D721Med (cell line): ENCODE data around the gene GPR173.

Experiments
- DNase-seq: peaks from one replicate; pipeline ENCODE4 v3.0.0; 2011; ENCODE audit warnings: low spot score; ENCODE audit not compliant: insufficient read length
- FAIRE-seq: peaks from 2 replicates; lab custom pipeline; 2011; peaks lifted over from hg19 to GRCh38; lab: Jason Lieb, UNC
- CTCF ChIP-seq: IDR thresholded peaks from 2 replicates; pipeline ENCODE4 v1.5.1; 2012; ENCODE audit warnings: mild to moderate bottlenecking, control low read depth; ENCODE audit not compliant: insufficient read depth; ENCODE audit errors: missing control alignments

The GPR173 gene

GRCh38 chrX:53088136-53088974, 39.8 kb downstream of the GPR173 start:
- TF ChIP-seq CTCF, result no peak
- FAIRE-seq (no peak), DNase-seq (peak; percentile 62)

GRCh38 chrX:53089224-53089842, 40.7 kb downstream of the GPR173 start:
- DNase-seq (no peak), FAIRE-seq (peak; percentile 94)
- TF ChIP-seq CTCF, result peak; percentile 67

DNA sequence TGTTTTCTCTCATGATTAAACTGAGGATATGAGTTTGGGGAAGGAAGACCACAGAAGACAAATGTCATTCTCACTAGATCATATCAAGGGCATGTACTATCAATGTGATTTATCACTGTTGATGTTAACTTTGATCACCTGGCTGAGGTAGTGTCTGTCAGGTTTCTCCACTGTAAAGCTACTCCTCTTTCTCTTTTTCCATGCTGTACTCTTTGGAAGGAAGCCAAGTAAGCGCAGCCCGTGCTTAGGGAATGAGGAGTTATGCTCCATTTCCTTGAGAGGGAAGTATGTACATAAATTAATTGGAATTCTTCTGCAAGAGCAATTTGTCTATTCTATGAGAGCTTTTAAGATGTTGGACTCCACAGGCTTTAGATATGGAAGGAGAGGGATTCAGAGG, 41.3 kb downstream of the GPR173 start:
- FAIRE-seq (no peak), DNase-seq (no peak)
- TF ChIP-seq CTCF, result no peak

GRCh38 chrX:53091354-53091753, 42.8 kb downstream of the GPR173 start:
- no peak for TF ChIP-seq CTCF
- DNase-seq, result no peak
- no peak for FAIRE-seq

DNA sequence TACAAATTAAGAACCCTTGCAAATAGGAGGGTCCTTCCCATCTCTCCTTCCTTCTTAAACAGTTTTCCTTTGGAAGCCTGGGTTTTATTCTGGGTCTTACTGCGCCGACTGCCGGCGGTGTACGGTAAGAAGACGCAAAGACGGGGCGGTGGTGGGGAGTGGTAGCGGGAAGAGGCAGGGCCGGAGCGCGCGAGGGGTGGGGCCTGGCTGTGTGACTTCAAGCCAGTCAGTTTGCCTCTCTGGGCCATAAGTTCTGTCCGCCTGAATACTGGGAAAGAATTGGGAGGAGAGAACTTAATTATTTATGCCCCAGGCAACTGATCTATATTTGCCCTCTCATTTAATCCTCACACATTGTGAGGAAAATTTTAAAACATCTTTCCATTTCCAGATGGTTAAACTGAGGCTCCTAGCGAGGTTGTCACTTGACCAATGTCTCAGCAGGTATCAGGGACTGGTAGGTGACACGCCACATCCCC, 44.6 kb downstream of the GPR173 start:
- FAIRE-seq (no peak), DNase-seq (peak; percentile 31)
- peak; percentile 54 for TF ChIP-seq CTCF

DNA sequence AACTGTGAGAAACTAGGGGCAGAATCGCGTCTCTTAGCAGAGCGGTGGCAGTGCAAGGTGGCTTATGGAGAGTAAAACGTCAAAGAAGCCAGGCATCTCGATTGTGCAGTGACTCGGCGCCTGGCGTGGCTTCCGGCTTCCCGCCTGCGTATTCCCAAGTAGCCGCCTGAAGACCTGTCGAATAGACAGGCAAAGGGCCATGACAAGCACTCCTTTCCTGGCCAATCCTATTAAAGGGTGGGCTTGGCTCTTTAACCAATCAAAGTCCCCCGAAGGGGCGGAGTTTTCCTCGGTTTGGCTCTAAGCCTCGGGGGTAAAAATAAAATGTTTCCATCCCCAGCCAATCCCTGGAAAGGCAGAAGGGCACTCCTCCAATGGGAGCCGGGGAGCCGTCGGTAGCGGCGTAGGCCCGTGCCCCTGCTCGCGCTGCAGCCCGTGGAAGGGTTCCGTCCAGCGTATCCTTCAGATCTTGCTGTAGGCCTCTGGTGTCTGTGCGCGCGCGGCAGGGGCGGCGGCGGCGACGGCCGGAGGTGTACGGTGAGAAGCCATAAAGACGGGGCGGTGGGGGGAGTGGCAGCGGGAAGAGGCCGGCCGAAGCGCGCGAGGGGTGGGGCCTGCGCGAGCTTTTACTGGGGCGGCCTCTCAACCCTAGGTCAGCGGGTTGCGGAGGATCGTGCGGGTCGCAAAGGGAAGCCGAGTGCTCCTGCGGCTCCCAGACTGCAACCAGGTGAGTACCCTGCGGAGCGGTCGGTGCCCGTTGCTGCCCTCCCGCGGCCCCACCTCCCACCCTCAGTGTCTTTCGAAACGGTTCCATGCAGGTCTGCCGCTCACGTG, 45.4 kb downstream of the GPR173 start, which contains the start of gene KANTR:
Gene KANTR (plus strand): TSS at position 395 of the 834 bp plus-strand sequence. CDS start 30,131 bp downstream, outside the sequence.
- TF ChIP-seq CTCF, result no peak
- DNase-seq, result peak; percentile 66
- no peak for FAIRE-seq
